Fibroblast of mammary gland (primary cell): ENCODE data around the gene TYMP.

Source experiments
- DNase-seq: peaks from one replicate; pipeline ENCODE4 v3.0.0-alpha.2; 2010; ENCODE audit warnings: low read depth
- H3K4me3 ChIP-seq: 2 replicates; pipeline ENCODE4 v1.5.1; 2011; ENCODE audit warnings: low read depth, mild to moderate bottlenecking, low read length, moderate library complexity; ENCODE audit not compliant: control insufficient read depth
- CTCF ChIP-seq: conservative IDR thresholded peaks from 2 replicates; pipeline ENCODE4 v1.5.1; 2011; ENCODE audit warnings: low read depth, low read length, inconsistent platforms; ENCODE audit not compliant: control insufficient read depth, insufficient read depth

The TYMP gene

GRCh38 chr22:50517495-50518260, 12.1 kb downstream of the TYMP start:
- TF ChIP-seq CTCF = no peak
- no peak for DNase-seq
- no peak overlapping the region for H3K4me3 ChIP-seq

DNA sequence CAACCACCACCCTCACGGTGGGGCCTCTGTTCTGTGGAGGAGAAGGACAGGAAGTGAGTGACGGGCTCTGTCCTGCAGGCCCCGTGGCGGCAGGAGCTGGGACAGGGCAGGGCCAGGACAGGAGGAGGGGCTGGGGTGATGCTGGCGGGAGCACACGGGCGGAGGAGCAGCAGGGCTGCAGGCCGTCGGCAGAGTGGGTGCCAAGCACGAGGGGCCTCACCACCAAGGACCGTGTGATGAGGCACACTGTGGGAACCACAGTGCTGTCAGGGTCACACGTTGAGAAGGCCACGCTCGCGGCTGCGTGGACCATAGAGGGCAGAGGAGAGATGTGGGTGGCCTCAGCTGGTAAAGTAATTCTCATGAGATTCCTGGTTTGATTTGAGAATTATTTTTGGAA, 12.9 kb downstream of the TYMP start:
- no peak for DNase-seq
- no peak overlapping the region for H3K4me3 ChIP-seq
- no peak for TF ChIP-seq CTCF

DNA sequence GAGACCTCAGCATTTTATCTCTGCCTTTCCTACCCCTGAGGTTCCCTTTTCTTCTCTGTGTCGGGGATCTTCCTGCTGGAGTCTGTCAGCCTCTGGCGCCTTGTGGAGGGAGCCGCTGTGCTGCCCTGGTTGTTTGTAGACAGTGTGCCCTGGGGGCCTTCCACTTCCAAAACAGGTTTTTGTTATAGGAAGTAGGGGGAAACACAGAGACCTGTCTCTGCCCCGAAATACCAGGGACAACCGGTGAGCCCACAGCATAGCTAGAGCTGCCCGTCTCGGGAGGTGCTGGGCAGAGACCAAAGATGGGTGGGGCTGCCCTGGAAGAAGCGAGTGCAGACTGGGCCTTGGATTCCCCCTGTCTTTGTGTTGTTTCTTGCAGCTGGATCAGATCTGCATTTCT, 13.7 kb downstream of the TYMP start:
- no peak overlapping the region for H3K4me3 ChIP-seq
- no peak for TF ChIP-seq CTCF
- no peak for DNase-seq

DNA sequence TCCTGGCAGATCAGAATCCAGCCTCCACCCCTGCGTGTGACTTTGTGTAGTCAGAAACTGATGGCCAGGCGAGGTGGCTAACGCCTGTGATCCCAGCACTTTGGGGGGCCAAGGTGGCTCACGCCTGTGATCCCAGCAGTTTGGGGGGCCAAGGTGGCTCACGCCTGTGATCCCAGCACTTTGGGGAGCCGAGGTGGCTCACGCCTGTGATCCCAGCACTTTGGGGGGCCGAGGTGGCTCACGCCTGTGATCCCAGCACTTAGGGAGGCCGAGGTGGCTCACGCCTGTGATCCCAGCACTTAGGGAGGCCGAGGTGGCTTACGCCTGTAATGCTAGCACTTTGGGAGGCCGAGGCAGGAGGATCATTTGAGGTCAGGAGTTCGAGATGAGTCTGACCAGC, 16.6 kb downstream of the TYMP start:
- H3K4me3 ChIP-seq = no peak overlapping the region
- TF ChIP-seq CTCF = no peak
- no peak for DNase-seq

DNA sequence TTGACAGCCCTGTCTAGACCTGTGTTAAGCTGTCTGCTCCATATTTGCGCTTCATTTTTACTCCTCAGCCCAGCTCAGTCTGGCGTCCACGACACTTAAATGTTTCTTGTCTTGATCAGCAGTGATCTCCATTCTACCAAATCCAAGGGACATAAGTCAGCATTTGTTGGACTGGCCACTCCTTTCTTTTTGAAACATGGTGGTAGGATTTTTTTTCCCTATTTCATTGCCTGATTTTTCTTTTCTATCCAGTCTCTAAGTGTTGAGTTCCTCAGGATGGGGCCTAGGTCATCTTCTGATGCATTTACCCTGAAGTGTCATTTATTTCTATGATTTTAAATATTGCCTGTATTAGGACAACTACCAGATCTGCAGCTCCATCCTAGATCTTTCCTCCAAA, 20.9 kb downstream of the TYMP start:
- H3K4me3 ChIP-seq = peak overlapping the region; percentile 74
- no peak for TF ChIP-seq CTCF
- no peak for DNase-seq

GRCh38 chr22:50507991-50508884, 21.6 kb downstream of the TYMP start, which contains the start of gene NCAPH2:
NCAPH2 (plus strand) TSS chr22:50508224; CDS start chr22:50508338, 114 bp downstream.
- TF ChIP-seq CTCF = no peak
- peak; percentile 95 for DNase-seq
- peak within 1 kb of the TSS; percentile 95 for H3K4me3 ChIP-seq
